Suprapubic skin (tissue), 3 donors: Measurements from ENCODE around the gene FERMT1.

Source experiments
- CTCF ChIP-seq, 2 donors: fragments of 200-600 bp in 1 of 2; fragments of 450-650 bp in 1 of 2; sonication (generic) in 1 of 2; IDR thresholded peaks; one replicate each; pipeline ENCODE4 v1.5.1; 2016 to 2019; ENCODE audit warnings: antibody characterized with exemption in 2 of 2, mild to moderate bottlenecking in 1 of 2, moderate library complexity in 1 of 2
- POLR2A ChIP-seq, 2 donors: fragments of 450-650 bp; IDR thresholded peaks; one replicate each; pipeline ENCODE4 v1.6.1; 2017; ENCODE audit warnings: antibody characterized with exemption in 2 of 2, mild to moderate bottlenecking in 2 of 2, moderate library complexity in 2 of 2

- TF ChIP-seq CTCF (IDR thresholded peaks at IDR 0.05) = no peak
- TF ChIP-seq POLR2A (IDR thresholded peaks at IDR 0.05) = no peak
Measured at GRCh38 chr20:6116758-6117157, 6.1 kb downstream of the FERMT1 start.
